ENCODE data around the gene VSIG4.

- TF ChIP-seq CTCF (conservative IDR thresholded peaks at IDR 0.05 in 1 of 2, IDR thresholded peaks at IDR 0.05 in 1 of 2; ENCODE audit: extremely low read depth in 1 of 2, insufficient read depth in 1 of 2, low read depth in 1 of 2, low read length in 2 of 2), result no peak
- no peak for TF ChIP-seq EZH2 (IDR thresholded peaks at IDR 0.05; ENCODE audit: borderline replicate concordance, low read length)
Observed at GRCh38 chrX:66028936-66029335, 10.9 kb downstream of the VSIG4 start.

Measured in mammary epithelial cell (primary cell).